ENCODE results near the gene SLC37A2.

GRCh38 chr11:125084761-125085231, 21.7 kb downstream of the SLC37A2 start:
- no peak for TF ChIP-seq CTCF (IDR thresholded peaks at IDR 0.05; ENCODE audit: poor library complexity)
- no peak for TF ChIP-seq EZH2 (IDR thresholded peaks at IDR 0.05; ENCODE audit: borderline replicate concordance)
